GM10248 (cell line): ENCODE data around the gene ABCA13.

Source experiments
- CTCF ChIA-PET: fragments of 300-600 bp; sonication (Branson Sonifier 250); formaldehyde crosslinking; extraction: SDS; loops from one replicate; lab custom pipeline; 2021; ENCODE audit warnings: antibody characterized with exemption; lab: Yijun Ruan, JAX
- POLR2A ChIA-PET: fragments of 350-650 bp; sonication (Branson Sonifier 250); formaldehyde crosslinking; extraction: SDS; loops from one replicate; lab custom pipeline; 2020; ENCODE audit warnings: antibody characterized with exemption; lab: Yijun Ruan, JAX
- DNase-seq: peaks from one replicate; pipeline ENCODE4 v3.0.0; 2012; ENCODE audit errors: extremely low spot score
- TF ChIP-seq, protein P1 (sequence below): IDR thresholded peaks from 2 replicates; pipeline ENCODE4 v1.5.1; 2012; ENCODE audit warnings: mild to moderate bottlenecking, low read depth; ENCODE audit errors: extremely low read depth, missing control alignments, control extremely low read depth

Gene ABCA13

DNA sequence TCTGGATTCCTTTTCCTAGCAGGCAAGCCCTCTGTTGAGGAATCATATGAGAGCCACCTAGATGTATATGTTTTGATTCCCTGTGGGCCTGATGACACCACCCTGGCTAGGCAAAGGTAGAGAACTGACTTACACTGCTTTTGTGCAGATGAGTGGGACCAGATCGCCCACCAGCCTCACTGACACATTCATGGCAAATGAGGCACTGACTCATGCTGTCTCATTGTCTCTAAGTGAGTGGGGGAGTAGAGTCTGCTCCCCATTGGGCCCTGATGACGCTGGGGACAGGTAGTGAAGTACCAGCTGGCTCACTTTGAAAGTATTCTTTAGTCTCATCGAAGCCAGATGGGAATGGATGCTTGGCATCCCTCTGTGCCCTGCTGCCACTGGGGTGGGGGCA is 326.3 kb downstream of the ABCA13 start:
- ChIA-PET CTCF (no interaction called here), POLR2A (no interaction called here)
- TF ChIP-seq, protein P1, sequence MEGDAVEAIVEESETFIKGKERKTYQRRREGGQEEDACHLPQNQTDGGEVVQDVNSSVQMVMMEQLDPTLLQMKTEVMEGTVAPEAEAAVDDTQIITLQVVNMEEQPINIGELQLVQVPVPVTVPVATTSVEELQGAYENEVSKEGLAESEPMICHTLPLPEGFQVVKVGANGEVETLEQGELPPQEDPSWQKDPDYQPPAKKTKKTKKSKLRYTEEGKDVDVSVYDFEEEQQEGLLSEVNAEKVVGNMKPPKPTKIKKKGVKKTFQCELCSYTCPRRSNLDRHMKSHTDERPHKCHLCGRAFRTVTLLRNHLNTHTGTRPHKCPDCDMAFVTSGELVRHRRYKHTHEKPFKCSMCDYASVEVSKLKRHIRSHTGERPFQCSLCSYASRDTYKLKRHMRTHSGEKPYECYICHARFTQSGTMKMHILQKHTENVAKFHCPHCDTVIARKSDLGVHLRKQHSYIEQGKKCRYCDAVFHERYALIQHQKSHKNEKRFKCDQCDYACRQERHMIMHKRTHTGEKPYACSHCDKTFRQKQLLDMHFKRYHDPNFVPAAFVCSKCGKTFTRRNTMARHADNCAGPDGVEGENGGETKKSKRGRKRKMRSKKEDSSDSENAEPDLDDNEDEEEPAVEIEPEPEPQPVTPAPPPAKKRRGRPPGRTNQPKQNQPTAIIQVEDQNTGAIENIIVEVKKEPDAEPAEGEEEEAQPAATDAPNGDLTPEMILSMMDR, result no peak
- no peak for DNase-seq

DNA sequence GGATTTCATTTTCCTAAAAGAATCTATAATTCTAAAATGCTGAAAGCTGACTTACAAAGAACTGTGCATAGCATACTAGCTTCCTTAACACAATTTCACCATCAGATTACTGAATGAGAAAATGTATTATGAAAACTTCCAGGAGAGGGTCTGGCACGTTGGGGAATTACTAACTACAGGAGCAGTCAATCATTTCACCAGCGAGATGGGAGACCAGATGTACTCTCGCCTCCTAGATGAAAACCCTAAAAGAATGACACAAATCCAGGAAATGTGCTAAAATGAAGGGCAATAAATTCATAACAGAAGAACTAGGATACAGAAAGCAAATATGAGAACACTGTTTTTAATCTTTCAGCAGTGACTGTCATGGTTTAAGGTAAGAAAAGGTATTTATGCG is 330.8 kb downstream of the ABCA13 start:
- no peak for DNase-seq
- ChIA-PET CTCF (interaction anchor here (0.9 kb wide), 1 partner anchor 21 kb away, joined by 4 read pairs; no protein-coding TSS in a partner anchor), POLR2A (no interaction called here)
- TF ChIP-seq, protein P1, result no peak

DNA sequence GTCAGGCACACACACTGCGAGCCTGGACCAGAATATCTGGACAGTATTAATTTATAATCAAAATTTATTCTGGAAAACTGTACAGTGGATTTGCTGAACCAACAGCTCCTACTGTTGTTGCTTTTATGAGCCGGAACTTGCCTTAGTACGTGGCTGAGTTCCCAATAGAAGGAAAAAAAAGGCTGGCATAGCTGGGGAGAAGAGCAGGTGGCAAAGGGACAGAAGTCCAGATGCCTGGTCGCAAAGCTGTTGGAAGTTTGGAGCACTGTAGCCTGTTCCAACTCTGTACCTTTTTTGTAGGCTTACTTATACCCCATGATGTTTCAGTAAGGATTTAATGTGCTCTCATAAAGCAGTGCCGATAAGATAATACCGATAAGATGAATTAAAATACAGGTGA is 333.8 kb downstream of the ABCA13 start:
- ChIA-PET POLR2A (interaction anchor here (0.7 kb wide), 1 partner anchor 105 kb away, joined by 3 read pairs; no protein-coding TSS in a partner anchor), CTCF (interaction anchor here (1.2 kb wide), 2 partner anchors 17 to 19 kb away, joined by 3 read pairs; no protein-coding TSS in a partner anchor)
- TF ChIP-seq, protein P1, result no peak
- no peak for DNase-seq

DNA sequence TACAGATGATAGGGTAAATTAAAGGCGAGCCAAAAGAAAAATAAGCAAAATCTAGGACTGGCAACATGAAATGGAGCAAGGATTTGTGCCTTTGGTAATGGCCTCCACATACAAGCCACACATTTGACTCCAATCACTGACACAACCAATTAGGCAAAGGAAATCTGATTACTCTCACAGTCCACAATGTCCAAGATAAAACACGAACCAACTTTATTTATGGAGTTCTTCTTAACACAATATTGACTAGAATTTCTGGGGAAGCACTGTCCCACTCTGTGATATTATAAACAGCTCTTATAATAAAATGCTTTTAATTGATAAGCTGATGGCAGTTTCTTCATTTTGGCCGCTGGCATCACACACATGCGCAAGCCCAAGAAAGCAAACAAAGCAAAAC is 334.2 kb downstream of the ABCA13 start:
- TF ChIP-seq, protein P1, result no peak
- no peak for DNase-seq
- ChIA-PET POLR2A (interaction anchor here (0.7 kb wide), 1 partner anchor 105 kb away, joined by 3 read pairs; no protein-coding TSS in a partner anchor), CTCF (interaction anchor here (1.2 kb wide), 2 partner anchors 17 to 18 kb away, joined by 3 read pairs; no protein-coding TSS in a partner anchor)

DNA sequence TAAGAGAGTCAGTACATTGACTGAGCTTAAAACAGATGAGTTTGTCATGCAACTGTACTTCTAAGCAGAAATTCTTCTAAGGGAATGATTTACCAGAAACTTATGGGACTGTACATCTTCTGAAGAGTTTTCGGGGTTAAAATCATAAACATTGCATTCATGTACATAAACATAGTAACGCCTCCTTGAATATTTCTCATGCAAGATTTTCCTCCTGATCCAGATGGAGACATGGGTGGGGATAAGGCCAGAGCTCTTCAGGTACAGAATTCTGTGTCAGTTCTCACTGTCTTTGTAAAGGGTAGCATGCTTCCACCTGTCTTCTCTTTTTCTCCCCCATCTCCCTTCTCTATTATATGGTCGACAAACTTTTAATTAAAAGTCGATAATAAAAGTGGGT is 335.3 kb downstream of the ABCA13 start:
- POLR2A ChIA-PET, result no interaction called here

DNA sequence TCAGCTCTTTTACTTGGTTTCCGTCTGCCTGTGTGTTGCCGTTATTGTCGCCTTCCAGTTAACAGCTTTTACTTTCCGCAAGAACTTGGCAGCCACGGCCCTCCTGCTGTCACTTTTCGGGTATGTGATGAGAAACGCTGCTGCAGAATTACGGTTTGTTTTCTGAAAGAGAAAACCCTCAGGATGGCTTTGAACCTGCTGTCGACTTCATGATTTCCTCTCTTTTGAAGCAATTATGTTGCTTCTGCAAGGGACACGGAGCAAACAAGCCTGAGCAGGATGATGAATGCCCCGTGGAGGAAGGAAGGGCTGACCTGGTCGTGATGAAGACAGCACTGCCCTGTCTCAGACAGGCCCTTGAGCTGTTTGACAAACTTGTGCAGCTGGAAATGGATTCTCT is 339.8 kb downstream of the ABCA13 start:
- TF ChIP-seq, protein P1, result no peak
- ChIA-PET CTCF (no interaction called here), POLR2A (no interaction called here)
- DNase-seq, result no peak

More for the DNA sequence above, 335.3 kb downstream of the ABCA13 start:
- CTCF ChIA-PET, result interaction anchor here (1.6 to 1.8 kb wide), 2 partner anchors 11 to 21 kb away, joined by 3 to 5 read pairs; no protein-coding TSS in a partner anchor
- no peak for DNase-seq
- TF ChIP-seq, protein P1, result no peak
